ENCODE data around the gene SH2D2A.
"Not testable (repeated sequence)": the region's sequence is repeated elsewhere in the genome, so short reads cannot be mapped to it uniquely, and the experiment has no call there.

The SH2D2A gene

GRCh38 chr1:156768610-156769295, 47.9 kb downstream of the SH2D2A start:
- no peak for DNase-seq (ENCODE audit: low read depth)

- no peak for DNase-seq (ENCODE audit: low read depth)
These were observed 48.6 kb downstream of the SH2D2A start for GRCh38 chr1:156767879-156768604.

DNA sequence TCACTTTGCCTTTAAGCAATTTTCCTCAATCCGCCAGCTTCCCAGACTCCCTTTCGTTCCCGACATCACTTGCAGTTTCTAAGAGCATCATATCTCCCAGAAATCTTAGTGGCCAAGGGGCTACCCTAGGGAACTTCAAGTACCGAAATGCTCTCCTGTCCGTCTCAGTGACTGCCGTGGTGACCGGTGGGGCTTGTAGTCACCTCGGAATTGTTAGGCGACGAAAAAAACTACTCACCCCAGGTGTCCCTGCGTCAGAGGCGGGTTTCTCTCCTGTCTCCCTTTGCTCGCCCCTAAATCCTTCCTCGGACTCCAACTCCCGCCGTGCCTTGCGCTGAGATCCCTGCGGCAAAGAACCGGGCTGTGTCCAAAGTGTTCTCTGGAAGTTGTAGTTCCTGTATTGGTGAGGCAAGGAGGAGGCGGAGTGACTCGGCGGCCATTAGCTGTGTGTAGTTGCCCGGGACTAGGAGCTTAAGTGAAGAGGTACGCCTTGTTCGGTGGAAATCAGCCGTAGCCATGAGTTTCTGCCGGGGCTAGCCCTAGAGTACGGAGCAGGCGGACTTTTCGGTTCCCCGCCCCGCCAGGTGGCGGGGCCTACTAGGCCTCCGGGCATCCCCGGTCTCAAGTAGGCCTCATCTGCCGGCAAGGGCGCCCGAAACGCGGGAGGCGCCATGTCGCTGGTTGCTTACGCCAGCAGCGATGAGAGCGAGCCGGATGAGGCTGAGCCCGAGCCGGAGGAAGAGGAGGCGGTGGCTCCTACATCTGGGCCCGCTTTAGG, 49.4 kb downstream of the SH2D2A start, which contains the start of gene PRCC:
TSS of gene PRCC (plus strand) at position 435 of the 778 bp plus-strand sequence. CDS start at position 672, 237 bp downstream.
- peak; percentile 96 for DNase-seq (ENCODE audit: low read depth)

DNA sequence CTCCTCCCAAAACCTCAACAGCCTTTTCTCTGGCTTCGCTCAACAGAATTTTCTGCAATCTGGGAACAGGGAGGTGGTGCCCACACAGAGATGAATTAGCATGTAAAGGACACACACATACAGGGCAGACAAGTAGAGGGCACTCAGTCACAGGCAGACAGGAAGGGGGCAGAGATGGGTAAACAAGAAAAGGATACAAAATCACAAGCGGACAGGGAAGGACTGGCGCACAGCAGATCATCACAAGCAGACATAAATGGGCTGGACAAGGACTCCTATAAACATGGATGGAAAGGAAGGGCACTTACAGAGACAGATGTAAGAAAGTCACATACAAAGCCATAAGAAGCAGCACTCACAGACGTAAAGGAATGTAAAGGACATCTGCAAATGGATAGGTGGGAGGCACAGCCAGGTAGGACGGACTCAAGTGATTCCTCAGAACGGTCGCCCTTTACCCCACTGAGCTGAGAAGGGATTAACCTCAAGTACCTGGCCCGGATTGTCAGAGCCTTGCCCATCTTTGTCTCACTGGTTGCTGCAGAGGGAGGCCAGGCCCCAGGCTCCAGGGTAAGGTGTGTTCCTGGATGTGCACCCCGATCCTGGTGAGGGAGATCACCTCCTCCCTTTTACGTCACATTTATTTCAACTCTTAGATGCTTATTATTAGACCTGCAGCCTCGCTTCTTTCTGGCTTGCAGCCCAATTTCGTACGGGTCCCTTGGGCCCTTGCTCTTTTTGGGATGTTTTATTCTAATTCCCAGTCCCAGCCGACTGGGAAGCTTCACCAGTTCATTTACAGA, 50.1 kb downstream of the SH2D2A start:
- no peak for DNase-seq (ENCODE audit: low read depth)

DNA sequence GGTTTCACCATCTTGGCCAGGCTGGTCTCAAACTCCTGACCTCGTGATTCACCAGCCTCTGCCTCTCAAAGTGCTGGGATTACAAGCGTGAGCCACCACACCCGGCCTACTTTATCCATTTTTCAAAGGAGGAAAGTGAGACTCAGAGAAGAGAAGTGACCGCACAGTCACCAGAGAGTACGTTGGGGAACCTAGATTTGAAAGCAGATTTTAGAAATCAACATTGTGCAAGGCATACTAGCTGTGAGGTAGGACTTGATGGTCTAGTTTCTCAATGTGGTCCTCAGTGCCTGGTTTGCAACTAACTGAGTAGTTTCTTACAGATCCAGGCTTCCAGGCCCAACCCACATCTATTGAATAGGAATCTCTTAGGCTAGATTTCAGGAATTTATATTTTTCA, 51.0 kb downstream of the SH2D2A start:
- DNase-seq (ENCODE audit: low read depth), result no peak

DNA sequence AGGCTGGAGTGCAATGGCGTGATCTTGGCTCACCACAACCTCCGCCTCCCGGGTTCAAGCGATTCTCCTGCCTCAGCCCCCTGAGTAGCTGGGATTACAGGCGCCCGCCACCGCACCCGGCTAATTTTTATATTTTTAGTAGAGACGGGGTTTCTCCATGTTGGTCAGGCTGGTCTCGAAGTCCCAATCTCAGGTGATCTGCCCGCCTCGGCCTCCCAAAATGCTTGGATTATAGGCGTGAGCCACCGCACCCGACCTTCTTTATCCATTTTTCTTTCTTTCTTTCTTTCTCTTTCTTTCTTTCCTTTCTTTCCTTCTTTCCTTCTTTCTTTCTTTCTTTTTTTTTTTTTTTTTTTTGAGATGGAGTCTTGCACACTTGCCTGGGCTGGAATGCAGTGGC, 51.5 kb downstream of the SH2D2A start:
- not testable (repeated sequence) for DNase-seq (ENCODE audit: low read depth)

DNA sequence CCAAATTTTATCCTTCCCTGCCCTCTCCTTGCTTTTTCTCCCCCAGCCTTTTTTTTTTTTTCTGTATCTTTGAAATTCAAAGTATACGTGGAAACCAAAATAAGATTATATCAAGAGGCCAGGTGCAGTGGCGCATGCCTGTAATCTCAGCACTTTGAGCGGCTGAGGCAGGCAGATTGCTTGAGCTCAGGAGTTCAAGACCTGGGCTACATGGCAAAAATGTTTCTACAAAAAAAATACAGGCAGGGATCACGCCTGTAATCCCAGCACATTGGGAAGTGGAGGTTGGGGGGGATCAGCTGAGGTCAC, 55.9 kb downstream of the SH2D2A start:
- no peak for DNase-seq (ENCODE audit: low read depth)

- DNase-seq (ENCODE audit: low read depth), result no peak
These were observed 56.4 kb downstream of the SH2D2A start for GRCh38 chr1:156760092-156760795.

DNA sequence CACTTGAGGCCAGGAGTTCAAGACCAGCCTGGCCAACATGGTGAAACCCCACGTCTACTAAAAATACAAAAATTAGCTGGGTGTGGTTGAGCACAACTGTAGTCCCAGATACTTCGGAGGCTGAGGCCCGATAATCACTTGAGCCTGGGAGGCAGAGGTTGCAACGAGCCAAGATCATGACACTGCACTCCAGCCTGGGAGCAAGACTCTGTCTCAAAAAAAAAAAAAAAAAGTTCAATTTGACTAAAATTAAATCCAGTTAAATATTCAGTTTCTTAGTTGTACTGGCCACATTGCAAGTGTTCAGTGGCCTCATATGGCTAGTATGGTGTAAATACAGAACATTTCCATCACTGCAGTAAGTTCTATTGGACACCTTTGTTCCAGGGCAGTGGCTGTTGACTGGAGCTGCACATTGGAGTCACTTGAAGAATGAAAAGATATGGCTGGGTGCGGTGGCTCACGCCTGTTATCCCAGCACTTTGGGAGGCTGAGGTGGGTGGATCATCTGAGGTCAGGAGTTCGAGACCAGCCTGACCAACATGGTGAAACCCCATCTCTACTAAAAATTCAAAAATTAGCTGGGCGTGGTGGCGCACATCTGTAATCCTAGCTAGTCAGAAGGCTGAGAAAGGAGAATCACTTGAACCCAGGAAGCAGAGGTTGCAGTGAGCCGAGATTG, 58.9 kb downstream of the SH2D2A start:
- DNase-seq (ENCODE audit: low read depth), result not testable (repeated sequence)

GRCh38 chr1:156756355-156756754, 60.3 kb downstream of the SH2D2A start:
- DNase-seq (ENCODE audit: low read depth), result no peak

All from HS-27A (cell line).